Measurements from ENCODE around the gene CTDSPL. TPM values are rescaled to one million over a fixed set of nuclear protein-coding genes. Genes with fewer than 3 reads are reported as not detected.

CTDSPL gene
- total RNA-seq, 1 experiment from 2014 or later, result 24.6 TPM

GRCh38 chr3:37991109-37991508 is 129.4 kb downstream of the CTDSPL start:
- no peak overlapping the region for H3K4me3 ChIP-seq
- no peaks in the 10 kb centered on the region for H3K36me3 ChIP-seq
- no peaks in the 10 kb centered on the region for H3K27me3 ChIP-seq
- H3K9me3 ChIP-seq, result no peaks in the 10 kb centered on the region
- DNase-seq, result no peak

GRCh38 chr3:37991823-37992222 is 130.1 kb downstream of the CTDSPL start:
- no peak overlapping the region for H3K4me3 ChIP-seq
- DNase-seq, result no peak

GRCh38 chr3:37992271-37993066 is 130.8 kb downstream of the CTDSPL start:
- no peak for DNase-seq
- Histone ChIP-seq H3K27me3 (no peaks in the 10 kb centered on the region), H3K4me3 (no peak overlapping the region), H3K9me3 (no peaks in the 10 kb centered on the region), H3K36me3 (no peaks in the 10 kb centered on the region; the same call in 1 of the 2 replicates)

More at GRCh38 chr3:37991823-37992222, 130.1 kb downstream of the CTDSPL start:
- Histone ChIP-seq H3K9me3 (no peaks in the 10 kb centered on the region), H3K27me3 (no peaks in the 10 kb centered on the region), H3K36me3 (no peaks in the 10 kb centered on the region; the same call in 1 of the 2 replicates)

- no peaks in the 10 kb centered on the region for H3K9me3 ChIP-seq
- no peak for DNase-seq
- no peaks in the 10 kb centered on the region; the same call in 1 of the 2 replicates for H3K36me3 ChIP-seq
- H3K27me3 ChIP-seq, result no peaks in the 10 kb centered on the region
- H3K4me3 ChIP-seq, result no peak overlapping the region
Measured at GRCh38 chr3:37993067-37993455, 131.4 kb downstream of the CTDSPL start.

- Histone ChIP-seq H3K27me3 (no peaks in the 10 kb centered on the region), H3K4me3 (peak overlapping the region; percentile 59), H3K9me3 (no peaks in the 10 kb centered on the region), H3K36me3 (no peaks in the 10 kb centered on the region; the same call in 1 of the 2 replicates)
- no peak for DNase-seq
Measured at GRCh38 chr3:37993460-37993819, 131.8 kb downstream of the CTDSPL start.

- Histone ChIP-seq H3K4me3 (peak overlapping the region; percentile 59), H3K9me3 (no peaks in the 10 kb centered on the region), H3K27me3 (no peaks in the 10 kb centered on the region), H3K36me3 (no peaks in the 10 kb centered on the region; the same call in 1 of the 2 replicates)
- peak; percentile 86 for DNase-seq
Measured at GRCh38 chr3:37993820-37994638, 132.3 kb downstream of the CTDSPL start.

- no peaks in the 10 kb centered on the region for H3K9me3 ChIP-seq
- no peaks in the 10 kb centered on the region; the same call in 1 of the 2 replicates for H3K36me3 ChIP-seq
- H3K4me3 ChIP-seq, result peak overlapping the region; percentile 59
- DNase-seq, result no peak
- no peaks in the 10 kb centered on the region for H3K27me3 ChIP-seq
Measured at GRCh38 chr3:37994639-37994972, 132.9 kb downstream of the CTDSPL start.

- DNase-seq, result no peak
- Histone ChIP-seq H3K36me3 (no peaks in the 10 kb centered on the region; the same call in 1 of the 2 replicates), H3K4me3 (no peak overlapping the region), H3K9me3 (no peaks in the 10 kb centered on the region), H3K27me3 (no peaks in the 10 kb centered on the region)
Measured at GRCh38 chr3:37995652-37996641, 134.3 kb downstream of the CTDSPL start.

- H3K36me3 ChIP-seq, result no peaks in the 10 kb centered on the region; the same call in 1 of the 2 replicates
- DNase-seq, result peak; percentile 49
Measured at GRCh38 chr3:37996785-37997301, 135.2 kb downstream of the CTDSPL start.

GRCh38 chr3:37997342-37997741 is 135.7 kb downstream of the CTDSPL start:
- DNase-seq, result no peak
- Histone ChIP-seq H3K27me3 (no peaks in the 10 kb centered on the region), H3K36me3 (no peaks in the 10 kb centered on the region; the same call in 1 of the 2 replicates), H3K9me3 (no peaks in the 10 kb centered on the region), H3K4me3 (no peak overlapping the region)

More at GRCh38 chr3:37996785-37997301, 135.2 kb downstream of the CTDSPL start:
- no peaks in the 10 kb centered on the region for H3K27me3 ChIP-seq
- no peak overlapping the region for H3K4me3 ChIP-seq
- H3K9me3 ChIP-seq, result no peaks in the 10 kb centered on the region

- DNase-seq, result no peak
- Histone ChIP-seq H3K27me3 (no peaks in the 10 kb centered on the region), H3K36me3 (no peaks in the 10 kb centered on the region; the same call in 1 of the 2 replicates), H3K9me3 (no peaks in the 10 kb centered on the region), H3K4me3 (no peak overlapping the region)
Measured at GRCh38 chr3:37997791-37998370, 136.2 kb downstream of the CTDSPL start.

- H3K36me3 ChIP-seq, result no peaks in the 10 kb centered on the region; the same call in 1 of the 2 replicates
- H3K9me3 ChIP-seq, result no peaks in the 10 kb centered on the region
- DNase-seq, result no peak
- no peak overlapping the region for H3K4me3 ChIP-seq
- no peaks in the 10 kb centered on the region for H3K27me3 ChIP-seq
Measured at GRCh38 chr3:37999836-38000235, 138.2 kb downstream of the CTDSPL start.

GRCh38 chr3:38000242-38000916 is 138.7 kb downstream of the CTDSPL start:
- H3K36me3 ChIP-seq, result no peaks in the 10 kb centered on the region; the same call in 1 of the 2 replicates
- DNase-seq, result no peak
- H3K9me3 ChIP-seq, result no peaks in the 10 kb centered on the region
- H3K4me3 ChIP-seq, result no peak overlapping the region
- no peaks in the 10 kb centered on the region for H3K27me3 ChIP-seq

- no peak for DNase-seq
- Histone ChIP-seq H3K9me3 (no peaks in the 10 kb centered on the region), H3K27me3 (no peaks in the 10 kb centered on the region)
Measured at GRCh38 chr3:38000965-38001455, 139.3 kb downstream of the CTDSPL start.

GRCh38 chr3:38001456-38002081 is 139.9 kb downstream of the CTDSPL start:
- no peak overlapping the region for H3K4me3 ChIP-seq
- no peaks in the 10 kb centered on the region for H3K9me3 ChIP-seq
- H3K27me3 ChIP-seq, result no peaks in the 10 kb centered on the region
- no peak for DNase-seq
- no peaks in the 10 kb centered on the region; the same call in 1 of the 2 replicates for H3K36me3 ChIP-seq

More at GRCh38 chr3:38000965-38001455, 139.3 kb downstream of the CTDSPL start:
- no peak overlapping the region for H3K4me3 ChIP-seq
- no peaks in the 10 kb centered on the region; the same call in 1 of the 2 replicates for H3K36me3 ChIP-seq
